ENCODE measurements around the gene C1orf141.
"Not testable (repeated sequence)": the region's sequence is repeated elsewhere in the genome, so short reads cannot be mapped to it uniquely, and the experiment has no call there.

Gene C1orf141

DNA sequence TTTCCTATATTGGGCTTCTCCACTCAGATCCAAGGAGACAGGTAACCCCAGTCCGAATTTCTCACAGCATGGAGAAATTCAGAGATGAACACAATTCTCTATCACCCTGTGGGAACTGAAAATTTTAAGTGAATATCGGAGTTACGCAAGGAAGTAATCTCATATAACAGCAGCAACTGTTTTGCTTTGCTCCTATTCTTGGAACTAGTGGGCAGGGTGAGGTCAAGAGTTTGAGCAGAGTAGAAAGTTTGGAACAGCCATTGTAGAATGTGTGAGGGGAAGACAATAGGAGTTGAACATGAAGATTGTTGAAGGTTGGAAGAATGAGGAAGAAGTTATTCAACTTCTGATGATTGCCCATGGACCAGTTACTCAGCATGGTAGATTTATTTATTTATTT is 56.5 kb downstream of the C1orf141 start:
- DNase-seq: no peak

DNA sequence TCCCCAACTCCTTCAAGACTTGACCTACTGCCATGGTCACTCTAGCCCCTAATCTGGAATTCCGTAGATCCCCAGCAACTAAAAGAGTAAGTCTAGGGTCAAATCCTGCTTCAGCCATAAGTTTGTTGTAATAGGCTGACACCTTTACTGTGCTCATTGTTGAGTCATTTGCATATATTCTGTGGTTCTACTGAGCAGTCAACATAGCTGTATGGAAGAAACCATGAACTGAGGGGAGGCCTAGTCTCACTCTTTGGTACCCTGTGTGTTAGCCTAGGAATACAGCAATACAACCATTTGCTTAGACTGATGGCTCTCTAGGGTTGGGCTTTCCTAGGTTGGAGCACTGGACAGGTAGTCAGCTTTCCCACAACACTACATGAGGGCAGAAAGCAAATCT is 57.2 kb downstream of the C1orf141 start:
- DNase-seq: no peak

- DNase-seq: no peak
Measured at GRCh38 chr1:67072749-67073148, 62.0 kb downstream of the C1orf141 start.

DNA sequence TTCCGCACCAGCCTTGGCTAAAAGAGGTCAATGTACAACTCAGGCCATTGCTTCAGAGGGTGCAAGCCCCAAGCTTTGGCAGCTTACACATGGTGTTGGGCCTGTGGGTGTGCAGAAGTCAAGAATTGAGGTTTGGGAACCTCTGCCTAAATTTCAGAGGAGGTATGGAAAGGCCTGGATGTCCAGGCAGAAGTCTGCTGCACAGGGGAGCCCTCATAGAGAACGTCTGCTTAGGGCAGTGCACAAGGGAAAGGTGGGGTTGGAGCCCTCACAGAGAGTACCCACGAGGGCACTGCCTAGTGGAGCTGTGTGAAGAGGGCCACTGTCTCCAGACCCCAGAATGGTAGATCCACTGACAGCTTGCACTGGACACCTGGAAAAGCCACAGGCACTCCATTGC is 67.1 kb downstream of the C1orf141 start:
- DNase-seq: not testable (repeated sequence)

GRCh38 chr1:67062412-67062811 is 72.4 kb downstream of the C1orf141 start:
- DNase-seq: no peak

- DNase-seq: no peak
Measured at GRCh38 chr1:67061266-67061665, 73.5 kb downstream of the C1orf141 start.

GRCh38 chr1:67060811-67061218 is 74.0 kb downstream of the C1orf141 start:
- no peak for DNase-seq

- DNase-seq: no peak
Measured at GRCh38 chr1:67059346-67059745, 75.4 kb downstream of the C1orf141 start.

- no peak for DNase-seq
Measured at GRCh38 chr1:67058761-67059160, 76.0 kb downstream of the C1orf141 start.

GRCh38 chr1:67058242-67058641 is 76.5 kb downstream of the C1orf141 start:
- DNase-seq: no peak

DNA sequence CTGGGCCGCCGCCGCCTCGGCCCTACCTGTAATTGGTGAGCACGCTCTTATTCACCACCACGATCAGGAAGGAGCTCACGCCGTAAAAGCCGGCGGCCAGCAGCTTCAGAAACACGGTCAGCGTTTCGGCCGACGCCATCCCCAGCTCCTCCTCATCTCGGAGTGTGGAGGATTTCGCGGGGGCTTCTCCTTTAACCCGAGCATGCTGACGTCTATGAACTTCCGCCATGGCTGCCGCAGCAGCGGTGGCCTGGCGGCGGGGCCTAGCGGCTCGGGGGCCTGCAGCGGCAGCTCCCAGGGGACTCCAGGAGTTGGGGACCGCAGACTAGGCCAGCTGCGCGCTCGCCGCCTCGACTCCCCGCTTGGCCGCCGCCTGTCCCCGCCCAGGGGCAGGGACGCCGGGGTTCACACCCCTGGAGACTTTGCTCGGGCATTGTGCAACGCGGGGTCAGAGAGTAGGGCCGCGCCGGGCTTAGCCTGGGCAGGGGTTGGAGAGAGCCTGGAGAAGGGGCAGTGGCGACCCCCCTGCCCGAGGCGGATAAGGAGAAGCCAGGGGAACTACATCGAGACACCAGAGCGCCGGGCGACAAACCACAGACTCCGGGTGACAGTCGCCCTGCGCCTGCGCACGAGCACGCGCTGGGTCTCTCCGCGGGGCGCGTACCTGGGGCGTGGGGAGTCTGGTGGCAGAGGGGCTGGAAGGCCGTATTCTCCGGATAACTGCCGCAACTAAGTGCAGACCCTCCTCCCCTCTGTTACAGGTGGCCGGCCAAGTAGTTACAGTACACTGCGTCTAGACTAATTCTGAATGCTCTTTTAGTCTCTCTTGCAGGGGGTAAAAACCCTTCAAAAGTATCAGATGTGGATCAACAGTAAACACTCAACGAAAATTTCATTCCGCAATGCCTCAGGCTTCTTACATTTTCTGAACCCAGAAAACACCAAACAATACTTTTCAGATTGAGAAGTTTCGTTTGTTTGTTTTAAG is 80.7 kb downstream of the C1orf141 start, which contains the start of gene SLC35D1:
SLC35D1 (minus strand) TSS at position 364 of the 988 bp plus-strand sequence; CDS start at position 229, 135 bp downstream.
- DNase-seq: peak; percentile 90

DNA sequence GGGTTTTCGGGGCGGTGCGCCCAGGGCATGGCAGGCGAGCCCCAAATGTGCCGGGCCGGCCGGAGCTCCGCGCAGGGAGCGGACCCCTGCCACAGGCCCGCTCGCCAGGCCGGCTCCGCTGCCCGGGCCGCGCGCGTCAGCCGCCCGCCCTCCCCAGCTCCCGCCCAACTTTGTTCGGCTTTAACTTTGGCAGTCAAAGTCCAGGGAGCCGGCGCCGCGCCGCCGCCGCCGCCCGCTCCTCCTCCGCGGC is 81.3 kb downstream of the C1orf141 start:
- DNase-seq: peak; percentile 41

- DNase-seq: peak; percentile 26
Measured at GRCh38 chr1:67052741-67053534, 81.8 kb downstream of the C1orf141 start.

DNA sequence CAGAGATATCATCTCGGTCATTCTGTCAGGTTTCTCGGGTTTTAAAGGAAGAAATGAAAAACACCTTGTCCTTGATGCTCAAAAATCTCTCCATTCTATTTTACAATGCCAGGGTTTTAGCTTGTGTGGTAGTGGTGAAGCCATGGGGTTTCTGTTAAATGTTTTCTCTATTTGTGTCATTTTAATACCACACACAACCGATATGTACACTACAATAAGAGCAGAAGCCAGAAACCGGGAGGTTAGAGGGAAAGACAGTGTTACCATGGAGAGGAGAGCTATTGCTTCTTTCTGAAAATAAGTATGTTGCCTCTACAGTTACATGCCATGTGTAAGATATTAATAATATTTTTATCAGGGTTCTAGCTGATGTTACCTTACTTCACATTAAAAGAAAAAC is 83.6 kb downstream of the C1orf141 start:
- DNase-seq: no peak

GRCh38 chr1:67044631-67045270 is 90.0 kb downstream of the C1orf141 start:
- DNase-seq: no peak

- DNase-seq: no peak
Measured at GRCh38 chr1:67043366-67043765, 91.4 kb downstream of the C1orf141 start.
